ENCODE measurements around the gene SHC3.

Gene SHC3

DNA sequence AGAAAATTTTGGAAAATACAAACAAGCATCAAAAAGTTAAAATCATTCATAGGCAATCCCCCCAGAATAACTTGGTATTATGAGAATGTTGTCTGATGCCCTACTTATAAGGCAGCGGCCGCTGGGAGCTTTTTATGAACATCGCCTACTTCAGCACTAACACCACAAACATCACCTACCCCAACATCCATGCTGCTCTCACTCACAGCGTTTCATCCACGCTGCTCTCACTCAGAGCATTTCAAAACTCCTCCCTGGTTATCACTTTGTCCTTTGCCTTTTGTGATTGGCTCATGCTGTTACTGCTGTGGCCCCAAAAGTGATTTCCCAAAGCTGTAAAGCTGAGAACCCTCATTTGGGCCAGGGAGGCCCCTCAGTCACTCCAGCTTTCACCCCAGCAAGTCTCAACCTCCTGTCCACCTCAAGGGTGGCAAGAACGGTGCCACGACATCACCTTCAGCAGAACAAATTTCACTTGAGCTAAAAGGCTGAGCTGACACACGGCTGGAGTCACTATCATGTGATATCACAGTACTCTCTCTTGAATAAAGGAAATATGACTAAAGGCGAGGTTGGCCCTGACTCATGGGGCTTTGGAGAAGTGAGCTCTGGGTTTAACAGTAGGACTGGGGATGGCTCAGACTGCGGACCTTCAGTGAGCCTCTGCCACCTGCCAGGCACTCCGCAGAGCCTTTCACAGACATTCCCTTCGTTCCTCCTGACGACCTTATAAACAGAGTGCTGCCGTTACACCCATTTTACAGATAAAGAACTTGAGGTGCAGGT is 25.2 kb downstream of the SHC3 start:
- no peak for DNase-seq

DNA sequence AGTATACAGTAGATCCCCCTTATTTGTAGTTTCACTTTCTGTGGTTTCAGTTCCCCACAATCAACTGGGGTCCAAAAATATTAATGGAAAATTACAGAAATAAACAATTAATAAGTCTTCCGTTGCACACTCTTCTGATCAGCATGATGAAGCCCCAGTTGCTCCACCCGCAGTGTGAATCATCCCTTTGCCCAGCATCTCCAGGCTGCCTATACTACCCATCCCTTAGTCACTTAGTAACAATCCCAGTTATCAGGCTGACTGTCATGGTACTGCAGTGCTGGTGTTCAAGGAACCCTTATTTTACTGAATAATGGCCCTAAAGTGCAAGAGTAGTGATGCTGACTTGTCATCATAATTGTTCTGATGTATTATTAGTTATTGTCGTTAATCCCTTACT is 28.9 kb downstream of the SHC3 start:
- DNase-seq = no peak

DNA sequence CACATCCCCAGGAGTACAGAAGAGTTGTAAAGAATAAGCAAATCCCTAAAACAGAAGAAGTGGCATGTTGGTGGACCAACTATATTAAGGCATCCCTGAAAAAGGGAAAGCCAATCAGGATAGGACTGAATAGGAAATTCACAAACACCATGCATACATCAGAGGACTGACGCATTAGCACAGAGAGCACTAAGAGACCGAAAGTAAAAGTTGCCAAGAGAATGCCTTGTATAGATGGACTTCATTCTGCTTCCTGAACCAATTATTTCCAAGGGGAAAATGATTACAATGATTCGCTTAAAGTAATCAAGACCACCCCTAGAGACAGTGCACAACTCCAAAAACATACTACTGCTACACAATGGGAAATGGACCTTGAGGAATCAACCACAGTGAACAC is 33.5 kb downstream of the SHC3 start:
- DNase-seq = no peak

DNA sequence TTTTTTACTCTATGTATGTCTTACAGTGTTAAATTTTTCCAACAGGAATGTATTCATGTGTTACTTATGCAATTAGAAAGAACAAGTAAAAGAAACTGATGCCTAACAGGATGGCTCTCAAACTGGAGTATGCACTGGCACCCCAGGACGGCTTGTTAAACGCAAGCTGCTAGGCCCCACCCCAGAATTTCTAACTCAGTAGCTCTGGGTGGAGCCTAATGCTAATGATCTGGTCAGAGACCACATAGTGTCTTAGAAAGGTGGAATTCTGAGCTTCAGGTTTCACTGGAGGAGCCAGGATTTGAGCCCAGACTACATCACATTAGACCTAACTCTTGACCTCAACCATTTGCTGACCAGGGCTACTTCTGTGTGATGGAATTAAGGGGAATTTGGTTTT is 34.4 kb downstream of the SHC3 start:
- DNase-seq = no peak

DNA sequence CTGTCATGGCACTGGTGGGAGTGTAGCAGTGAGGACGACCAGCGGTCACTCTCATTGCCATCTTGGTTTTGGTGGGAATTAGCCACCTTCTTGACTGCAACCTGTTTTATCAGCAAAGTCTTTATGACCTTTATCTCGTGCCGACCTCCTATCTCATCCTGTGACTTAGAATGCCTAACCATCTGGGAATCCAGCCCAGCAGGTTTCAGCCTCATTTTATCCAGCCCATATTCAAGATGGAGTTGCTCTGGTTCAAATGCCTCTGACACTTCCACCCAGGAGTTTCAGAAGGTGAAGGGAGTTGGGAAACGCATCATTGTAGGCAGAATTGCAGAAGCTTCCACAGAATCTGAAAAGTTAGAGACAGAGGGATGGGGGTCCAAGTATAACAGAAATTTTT is 35.4 kb downstream of the SHC3 start:
- no peak for DNase-seq

DNA sequence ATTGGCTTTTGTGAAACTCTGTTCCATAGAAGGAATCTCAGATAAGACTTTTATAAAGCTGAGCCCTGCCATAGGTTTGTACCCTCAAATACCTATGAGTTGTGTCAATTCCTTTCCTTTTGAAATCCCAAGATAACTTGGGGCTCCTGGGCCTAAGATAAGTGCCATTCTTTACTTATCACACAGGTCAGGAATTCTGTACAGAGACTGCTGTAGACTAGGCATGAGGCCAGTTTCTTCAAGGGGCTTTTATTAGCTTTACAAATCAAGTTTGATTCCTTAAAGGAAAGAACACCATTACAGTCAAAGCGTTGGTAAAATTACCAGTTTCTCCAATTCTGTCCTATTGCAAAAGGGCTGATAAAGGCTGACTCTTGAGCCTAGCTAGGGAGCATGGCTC is 39.2 kb downstream of the SHC3 start:
- no peak for DNase-seq

DNA sequence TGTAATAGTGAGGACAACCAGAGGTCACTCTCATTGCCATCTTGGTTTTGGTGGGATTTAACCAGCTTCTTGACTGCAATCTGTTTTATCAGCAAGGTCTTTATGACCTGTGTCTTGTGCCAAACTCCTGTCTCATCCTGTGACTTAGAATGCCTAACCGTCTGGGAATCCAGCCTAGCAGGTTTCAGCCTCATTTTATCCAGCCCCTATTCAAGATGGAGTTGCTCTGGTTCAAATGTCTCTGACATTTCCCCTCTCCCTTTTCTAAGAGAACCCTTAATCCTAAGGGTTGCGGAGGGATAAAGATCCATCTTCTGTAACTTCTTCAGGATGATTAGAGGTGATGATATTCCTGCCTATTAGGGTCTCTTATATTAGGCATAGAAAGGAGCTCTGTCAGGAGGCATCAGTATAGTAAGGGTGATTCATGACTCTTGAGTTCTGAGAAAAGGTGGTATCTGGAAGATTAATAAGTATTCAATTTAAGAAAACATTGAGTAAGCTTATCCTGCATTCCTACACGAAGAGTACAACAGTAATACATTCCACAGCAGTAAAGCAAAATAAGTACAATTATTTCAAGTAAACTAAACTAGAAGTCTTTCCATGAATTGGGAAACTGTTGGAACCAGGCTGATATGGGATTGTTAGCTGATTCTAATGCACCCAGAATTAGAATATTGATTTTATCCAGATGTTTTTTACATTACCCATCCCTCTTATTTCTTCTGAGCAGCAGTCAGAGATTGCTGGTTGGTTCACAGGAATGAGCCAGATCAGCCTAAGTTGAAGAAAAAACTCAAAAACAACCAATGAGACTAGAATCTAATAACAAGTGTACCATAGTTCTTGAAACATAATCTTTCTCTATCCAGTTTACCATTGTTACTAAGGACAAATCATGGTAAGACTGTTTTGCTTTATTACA is 39.9 kb downstream of the SHC3 start:
- no peak for DNase-seq

DNA sequence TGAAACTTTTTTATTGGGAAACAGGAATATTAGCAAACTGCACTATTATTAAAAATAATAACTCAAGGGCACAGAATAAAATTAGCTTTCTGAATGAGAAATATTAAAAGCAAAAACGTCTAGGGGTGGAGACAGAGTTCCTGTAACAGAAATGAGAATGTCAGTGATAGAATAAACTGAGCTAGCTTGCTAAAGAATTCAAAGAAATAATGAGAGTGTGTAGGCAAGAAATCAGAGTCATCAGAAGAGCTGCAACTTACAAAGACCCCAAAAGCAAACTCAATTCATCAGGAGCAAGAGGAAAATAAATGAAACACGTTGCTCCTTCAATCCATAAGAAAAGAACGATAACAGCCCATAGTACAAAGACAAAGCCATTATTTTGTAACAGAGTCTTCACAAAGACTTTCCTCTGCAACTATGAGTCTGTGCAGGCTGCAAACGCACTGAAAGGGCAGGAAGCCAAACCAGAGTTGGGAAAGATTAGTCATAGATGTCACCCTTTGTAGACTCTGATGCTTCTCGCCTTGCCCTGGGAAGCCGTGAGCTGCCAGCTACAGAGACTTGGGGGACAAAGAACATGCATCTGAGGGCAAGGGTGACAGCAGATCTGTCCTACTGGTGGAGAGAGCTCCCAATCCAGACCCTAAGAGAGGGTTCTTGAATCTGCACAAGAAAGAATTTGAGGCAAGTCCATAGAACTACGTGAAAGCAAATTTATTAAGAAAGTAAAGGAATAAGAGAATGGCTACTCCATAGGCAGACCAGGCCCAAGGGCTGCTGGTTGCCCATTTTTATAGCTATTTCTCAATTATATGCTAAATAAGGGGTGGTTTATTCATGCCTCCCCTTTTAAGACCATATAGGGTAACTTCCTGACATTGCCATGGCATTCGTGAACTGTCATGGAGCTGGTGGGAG is 40.8 kb downstream of the SHC3 start:
- no peak for DNase-seq

DNA sequence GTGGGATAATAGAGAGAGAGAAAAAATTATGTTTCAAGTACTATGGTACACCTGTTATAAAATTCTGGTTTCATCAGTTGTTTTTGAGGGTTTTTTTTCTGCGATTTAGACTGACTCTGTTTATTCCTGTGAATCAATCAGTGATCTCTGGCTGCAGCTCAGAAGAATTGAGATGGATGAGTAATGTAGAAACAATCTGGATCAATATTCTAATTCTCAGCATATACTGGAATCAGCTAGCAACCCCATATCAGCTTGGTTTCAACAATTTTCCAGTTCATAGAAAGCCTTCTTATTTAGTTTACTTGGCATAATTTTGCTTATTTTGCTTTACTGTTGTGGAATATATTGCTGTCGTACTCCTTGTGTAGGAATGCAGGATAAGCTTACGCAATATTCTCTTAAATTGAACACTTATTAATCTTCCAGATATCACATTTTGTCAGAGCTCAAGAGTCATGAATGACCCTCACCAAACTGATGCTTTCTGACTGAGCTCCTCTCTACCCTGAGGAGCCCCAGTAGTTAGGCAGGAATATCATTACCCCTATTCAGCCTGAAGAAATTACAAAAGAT is 42.9 kb downstream of the SHC3 start:
- no peak for DNase-seq

DNA sequence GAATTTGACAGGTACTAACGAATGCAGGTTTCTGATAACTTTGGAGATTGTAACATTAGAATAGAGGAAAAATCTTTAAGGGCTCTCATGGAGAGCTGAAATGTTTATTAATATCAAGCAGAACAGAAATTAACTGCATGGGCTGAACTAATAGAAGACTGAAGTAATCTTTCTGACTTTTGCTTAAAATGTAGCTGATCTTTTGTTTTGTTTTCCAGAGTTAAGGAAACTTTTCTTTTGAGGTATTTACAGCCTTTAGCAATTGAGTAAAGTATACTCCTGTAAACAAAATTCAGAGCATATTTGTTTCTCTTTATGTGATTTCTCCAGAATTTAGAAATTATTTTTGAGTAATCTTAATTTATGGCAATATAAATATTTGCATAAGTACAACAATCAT is 43.9 kb downstream of the SHC3 start:
- no peak for DNase-seq

DNA sequence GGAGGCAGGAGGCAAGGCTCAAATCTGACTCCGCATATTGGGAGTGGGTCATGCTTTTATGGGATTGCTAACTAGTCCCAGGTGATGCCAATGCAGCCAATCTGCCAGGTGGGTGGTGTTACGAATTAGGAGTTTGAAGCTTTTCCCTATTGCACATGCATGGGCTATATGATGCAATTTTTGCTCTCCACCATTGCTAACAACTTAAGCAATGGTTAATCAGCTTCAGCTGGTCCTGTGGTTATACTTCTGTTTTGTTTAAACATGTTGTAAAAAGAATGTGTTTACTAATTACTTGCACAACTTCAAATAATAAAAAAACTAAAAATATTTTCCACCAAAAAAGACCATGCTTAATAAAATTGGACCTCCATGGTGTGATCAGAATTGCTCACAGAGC is 55.7 kb downstream of the SHC3 start:
- no peak for DNase-seq

DNA sequence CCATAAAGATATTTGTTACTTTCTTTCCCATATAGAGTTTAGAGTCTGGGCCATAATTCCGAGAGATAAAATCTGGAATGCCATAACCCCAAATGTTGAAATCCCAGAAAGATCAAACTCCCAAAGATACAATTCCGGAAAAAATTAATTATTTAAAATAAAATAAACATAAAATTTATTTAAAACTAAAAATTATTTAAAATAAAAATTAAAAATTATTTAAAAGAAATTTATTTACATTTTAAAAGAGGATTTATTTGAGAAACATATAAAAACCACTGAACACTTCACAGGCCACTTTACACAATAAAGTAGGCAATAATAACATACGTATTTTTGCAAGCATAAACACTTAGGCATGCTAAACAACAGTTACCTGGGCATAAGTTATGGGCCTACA is 57.9 kb downstream of the SHC3 start:
- no peak for DNase-seq

DNA sequence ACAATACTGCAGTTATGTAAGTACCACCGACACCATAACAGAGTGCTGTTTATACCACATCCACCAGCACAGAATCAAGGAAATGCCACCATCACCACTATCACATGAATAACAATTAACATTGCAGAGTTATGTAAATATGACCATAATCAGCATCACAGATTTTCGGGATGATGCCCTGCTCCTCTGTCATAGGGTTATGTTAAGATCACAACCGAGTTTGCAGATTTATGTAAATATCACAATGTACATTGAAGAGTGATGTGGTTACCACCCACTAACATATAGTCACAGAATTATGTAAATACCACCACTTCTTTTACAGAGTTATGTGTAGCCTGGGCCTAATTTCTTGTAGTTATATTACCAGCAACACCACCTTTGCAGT is 61.8 kb downstream of the SHC3 start:
- DNase-seq = no peak

DNA sequence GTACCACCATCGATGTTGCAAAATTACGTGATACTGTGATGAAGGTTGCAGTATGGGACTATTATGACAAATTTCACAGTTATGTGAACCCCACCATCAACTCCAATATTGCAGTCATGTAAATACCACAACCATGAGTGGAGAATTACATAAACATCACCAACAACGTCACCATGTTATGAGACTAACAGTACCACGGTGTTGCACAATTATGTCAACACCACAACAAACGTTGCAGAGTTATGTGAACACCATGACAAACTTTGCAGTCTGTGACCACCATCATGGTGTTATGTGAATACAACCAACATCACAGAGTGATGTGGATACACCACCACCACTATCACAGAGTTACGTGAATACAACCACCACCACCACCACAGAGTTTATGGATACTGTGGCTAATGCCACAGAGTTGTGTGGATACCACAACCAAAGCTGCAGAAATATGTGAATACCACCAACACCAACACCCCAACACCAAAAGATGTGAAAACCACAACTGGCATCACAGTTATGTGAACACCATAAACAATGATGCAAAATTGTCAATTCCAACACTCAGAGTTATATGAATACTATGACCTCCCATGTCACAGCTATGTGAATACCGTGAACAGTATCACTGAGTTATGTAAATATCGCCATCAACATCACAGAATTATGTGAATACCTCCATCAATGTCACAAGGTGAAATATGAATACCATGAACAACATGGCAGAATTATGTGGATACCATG is 62.4 kb downstream of the SHC3 start:
- no peak for DNase-seq

DNA sequence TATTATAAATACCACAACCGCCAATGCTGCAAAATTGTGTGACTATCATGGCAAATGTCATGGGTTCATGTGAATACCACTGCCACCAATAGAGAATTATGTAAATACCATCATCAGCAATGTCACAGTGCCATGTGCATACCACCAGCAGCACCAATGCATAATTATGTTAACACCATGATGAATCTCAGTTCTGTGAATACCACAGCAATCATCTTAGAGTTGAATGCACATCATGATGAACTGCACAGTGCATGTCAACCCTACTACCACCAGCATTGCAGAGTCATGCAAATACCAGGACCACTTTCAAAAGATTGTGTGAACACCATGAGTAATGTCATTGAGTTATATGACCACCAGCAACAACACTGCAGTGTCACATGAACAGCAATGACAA is 63.2 kb downstream of the SHC3 start:
- no peak for DNase-seq

DNA sequence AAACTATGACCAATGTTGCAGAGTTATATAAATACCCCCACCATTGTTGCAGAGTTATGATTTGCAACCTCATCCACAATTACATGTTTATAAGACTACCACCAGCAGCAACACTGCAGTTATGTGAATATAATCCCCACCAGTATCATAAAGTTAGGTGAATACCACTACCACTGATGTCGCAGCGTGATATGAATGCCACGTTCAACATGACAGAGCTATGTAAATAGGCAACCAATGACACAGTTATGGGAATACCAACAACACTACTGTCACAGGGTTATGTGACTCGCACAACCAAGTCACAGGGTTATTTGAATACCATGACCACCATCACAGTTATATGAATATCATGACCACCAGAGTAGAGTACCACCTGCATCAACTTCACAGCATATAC is 63.9 kb downstream of the SHC3 start:
- DNase-seq = no peak

DNA sequence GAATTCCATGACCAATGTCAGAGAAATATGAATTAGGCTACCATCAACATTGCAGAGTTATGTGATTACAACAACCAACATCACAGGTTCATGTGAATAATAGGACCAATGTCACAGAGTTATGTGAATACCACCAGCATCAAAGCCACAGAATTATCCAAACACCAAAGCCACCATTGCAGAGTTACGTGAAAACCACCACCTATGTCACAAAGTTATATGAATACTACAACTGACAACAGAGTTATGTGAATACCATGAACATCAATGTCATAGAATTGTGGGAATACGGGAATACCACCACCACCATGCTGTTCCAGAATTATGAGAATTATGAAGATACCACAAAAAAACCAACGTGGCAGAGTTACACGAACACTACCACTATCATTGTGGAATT is 64.8 kb downstream of the SHC3 start:
- no peak for DNase-seq

DNA sequence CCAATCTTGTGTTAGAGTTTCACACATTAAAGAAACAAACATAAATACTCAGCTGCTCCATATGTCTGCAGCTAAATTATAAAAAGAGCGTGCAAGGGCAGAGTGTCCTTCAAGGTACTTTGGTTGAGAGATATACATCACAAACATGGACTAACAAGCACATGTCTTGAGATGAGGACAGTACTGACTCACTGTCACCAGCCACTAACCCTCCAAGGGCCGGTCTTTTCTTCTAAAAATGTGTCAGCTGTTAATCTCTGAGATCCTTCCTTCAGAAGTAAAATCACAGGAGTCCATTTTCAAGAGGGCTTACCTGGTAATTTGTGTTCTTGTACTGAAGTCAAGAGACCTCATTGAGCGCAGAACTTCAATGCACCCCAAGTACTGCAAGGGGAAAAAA is 66.4 kb downstream of the SHC3 start:
- no peak for DNase-seq

DNA sequence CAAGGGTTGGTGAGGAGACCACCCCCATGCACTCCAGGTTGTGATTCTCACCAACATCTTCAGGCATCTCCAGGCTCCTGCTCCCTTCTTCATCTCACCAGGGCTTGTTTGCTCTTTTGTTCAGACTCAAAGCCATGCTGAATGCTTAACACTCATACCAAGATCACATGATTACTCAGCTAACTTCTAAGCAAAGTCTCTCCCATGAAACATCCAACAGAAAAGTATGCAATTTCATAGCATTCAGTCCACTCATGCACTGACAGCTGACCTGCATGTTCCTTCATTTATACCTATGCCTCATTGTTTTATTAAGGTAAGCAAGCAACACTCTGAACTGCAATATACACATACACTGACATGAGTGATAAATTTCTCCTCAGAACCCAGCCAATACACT is 69.0 kb downstream of the SHC3 start:
- no peak for DNase-seq

DNA sequence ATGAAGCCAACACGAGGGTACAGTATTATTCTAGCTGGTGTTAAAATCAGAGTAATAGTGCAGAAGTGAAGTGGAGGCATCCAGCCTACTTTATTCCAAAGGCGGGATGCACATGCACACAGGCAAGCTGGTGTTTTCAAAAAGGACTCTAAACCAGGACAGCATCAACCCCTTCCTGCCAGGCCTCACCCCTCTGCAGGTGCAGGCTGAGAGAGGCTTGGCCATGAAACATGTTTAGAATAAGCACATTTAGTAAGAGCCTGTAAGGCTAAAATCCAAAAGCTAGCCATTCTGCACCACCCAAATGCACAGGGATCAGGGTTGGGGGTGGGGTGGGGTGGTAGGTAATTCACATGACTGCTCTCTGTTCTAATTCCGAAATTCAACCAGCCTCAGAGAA is 71.2 kb downstream of the SHC3 start:
- DNase-seq = no peak

DNA sequence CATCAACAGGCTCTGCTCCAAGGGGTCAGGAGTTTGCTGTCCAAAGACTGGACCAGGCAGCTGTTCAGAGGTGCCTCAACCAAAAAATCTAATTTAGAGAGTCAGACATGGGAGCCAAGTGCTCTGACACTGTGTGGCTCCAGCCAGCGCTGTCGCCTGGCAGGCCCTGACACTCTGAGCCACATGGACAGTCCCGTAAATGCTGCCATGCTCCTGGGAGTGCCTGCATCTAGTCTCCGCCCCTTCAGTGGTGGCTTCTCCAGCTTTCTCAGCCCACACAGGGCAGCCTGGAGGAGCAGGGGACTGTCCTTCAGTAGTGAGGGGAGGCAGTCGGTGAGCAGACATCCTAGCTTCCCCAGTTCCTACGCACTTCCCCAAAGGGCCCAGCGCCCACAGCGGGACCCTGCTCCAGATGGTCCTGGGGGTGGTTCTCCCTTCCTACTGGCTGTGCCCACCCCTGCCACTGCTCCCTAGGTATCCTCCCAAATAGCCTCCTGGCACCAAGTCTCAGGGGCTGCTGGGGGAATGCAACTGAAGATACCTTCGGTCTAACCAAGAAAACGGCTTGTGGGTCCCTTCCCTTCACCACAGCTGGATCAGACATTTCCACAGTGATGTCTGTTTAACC is 72.3 kb downstream of the SHC3 start:
- DNase-seq = no peak

DNA sequence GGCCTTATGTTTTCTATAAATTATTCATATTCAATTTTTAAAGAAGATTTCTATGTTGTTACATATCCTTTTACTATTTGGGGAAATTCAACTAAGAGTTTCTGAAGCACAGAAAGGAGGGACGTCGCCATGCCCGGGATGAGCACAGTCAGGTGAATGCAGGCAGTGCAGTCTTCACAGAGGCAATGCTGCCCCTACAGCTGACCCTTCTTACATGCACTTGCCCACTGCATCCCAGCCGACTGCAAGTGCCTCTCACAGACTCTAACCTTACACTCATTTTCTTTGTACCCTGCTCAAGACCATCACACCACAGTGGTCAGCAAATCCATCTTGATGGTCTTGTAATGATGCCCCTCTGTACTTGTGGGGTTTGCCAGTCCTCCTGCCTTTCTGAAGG is 73.8 kb downstream of the SHC3 start:
- DNase-seq = no peak

All from NCI-H524 (cell line).